Muscle of arm (tissue), 12 donors: ENCODE data around the gene STKLD1. TPM values are rescaled to one million over a fixed set of nuclear protein-coding genes. Genes with fewer than 3 reads are reported as not detected.
A peak's percentile ranks its signal among the peaks of the same experiment; 100 is the strongest.
"Not testable (repeated sequence)": the region's sequence is repeated elsewhere in the genome, so short reads cannot be mapped to it uniquely, and the experiment has no call there.

Source experiments
- DNase-seq: peaks from one replicate; pipeline ENCODE4 v3.0.0-alpha.2; 2013
- polyA plus RNA-seq, 12 donors: library from polyadenylated mRNA; unstranded; fragments of 120-200 nt; gene quantifications; one replicate each; pipeline ENCODE4 v1.2.1, GENCODE V29; 2013; ENCODE audit not compliant: insufficient read length in 12 of 12

Gene STKLD1
- polyA plus RNA-seq, 12 donors, result 0.82 to 3.0 (median 1.8) TPM; not detected in 2

DNA sequence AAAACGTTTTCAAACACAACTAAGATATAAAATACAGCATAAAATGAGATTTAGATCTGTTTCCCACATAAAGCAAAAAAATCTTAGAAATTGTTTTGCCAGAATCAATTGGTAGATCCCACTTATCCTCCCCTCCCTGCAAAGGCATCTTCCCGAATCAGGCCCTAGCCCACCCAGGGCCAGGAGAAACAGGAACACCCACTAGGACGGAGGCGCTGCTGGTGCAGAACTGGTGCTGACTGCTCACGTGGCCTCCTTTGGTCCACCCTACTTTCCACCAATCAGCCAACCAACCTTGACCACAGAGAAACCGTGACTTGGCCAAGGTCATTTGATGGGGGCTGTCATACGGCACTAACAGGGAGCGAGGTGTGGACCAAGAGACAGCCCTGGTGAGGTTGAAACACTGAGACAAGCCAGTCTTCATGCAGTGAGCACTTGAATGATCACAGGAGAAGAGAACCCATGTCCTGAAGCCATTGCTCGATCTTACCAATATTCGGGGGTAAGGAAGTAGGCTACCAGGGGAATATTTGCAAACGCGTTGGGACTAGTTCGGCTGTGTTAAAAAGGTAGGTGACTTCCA is 14.6 kb upstream of the STKLD1 start:
- no peak for DNase-seq

DNA sequence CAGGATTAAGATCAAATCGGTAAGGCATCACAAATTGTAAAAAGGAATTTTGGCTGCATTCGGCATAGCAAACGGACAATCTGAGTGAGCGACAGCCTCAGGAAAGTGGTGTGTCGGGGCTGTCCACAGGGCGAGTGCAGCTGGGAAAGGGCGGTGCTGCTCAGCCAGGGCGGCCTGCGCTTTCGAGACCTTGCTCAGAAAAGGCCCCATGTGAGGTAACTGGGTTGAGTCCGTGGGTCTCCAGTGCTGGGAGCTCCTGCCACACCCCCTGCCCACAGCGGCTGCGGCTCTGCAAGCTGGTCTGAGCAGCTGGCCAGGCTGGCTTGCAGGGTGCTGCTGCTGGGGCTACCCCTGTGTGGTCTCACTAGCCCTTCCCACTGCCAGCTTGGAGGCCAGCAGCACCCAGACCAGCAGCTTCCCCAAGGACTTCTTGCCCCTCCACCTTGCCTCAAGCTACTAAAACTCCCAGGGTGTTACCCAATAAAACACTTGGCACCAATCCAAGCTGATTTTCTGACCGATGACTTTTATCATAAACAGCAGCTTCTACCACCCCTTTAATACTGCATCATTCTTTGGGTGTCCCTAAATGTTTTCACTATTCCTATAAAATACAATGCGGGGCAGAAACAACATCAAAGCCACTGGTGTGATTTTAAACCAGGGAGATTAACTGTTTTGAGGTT is 13.7 kb upstream of the STKLD1 start:
- no peak for DNase-seq

DNA sequence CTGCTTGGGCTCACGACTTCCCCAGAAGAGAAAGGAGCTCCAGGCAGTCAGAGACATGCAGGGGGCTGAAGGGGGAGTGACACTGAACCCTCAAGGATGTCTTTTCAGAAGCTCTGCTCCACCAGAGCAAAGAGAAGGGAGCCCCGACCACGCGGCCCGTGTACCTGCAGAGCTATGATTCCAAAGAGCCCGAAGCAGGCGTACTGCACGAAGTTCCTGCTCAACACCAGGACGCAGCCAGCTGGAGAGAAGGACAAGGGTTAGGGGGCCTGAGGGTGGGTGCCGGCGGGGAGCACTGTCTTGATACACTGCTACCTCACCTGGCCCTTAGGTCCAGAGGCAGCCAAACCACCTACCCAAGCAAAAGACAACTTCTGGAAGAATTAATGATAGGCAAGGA is 9.7 kb upstream of the STKLD1 start:
- no peak for DNase-seq

DNA sequence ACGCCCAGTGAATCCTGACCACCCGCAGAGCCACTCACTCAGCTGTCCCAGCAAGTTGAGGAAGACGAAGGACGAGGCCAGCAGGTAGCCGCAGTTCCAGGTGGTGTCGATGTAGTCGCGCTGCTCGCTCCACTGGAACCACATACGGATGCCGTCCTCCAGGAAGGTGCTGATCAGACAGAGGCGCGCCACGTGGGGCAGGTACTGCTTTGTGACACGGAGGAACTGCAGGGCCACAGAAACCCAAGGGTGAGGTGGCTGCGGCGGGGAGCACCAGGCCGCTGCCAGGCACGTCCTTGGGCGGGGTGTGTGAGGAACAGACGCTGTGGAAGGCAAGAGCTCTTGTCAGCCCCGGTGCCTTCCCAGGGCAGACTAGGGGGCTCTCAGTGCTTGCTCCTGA is 8.9 kb upstream of the STKLD1 start:
- no peak for DNase-seq

DNA sequence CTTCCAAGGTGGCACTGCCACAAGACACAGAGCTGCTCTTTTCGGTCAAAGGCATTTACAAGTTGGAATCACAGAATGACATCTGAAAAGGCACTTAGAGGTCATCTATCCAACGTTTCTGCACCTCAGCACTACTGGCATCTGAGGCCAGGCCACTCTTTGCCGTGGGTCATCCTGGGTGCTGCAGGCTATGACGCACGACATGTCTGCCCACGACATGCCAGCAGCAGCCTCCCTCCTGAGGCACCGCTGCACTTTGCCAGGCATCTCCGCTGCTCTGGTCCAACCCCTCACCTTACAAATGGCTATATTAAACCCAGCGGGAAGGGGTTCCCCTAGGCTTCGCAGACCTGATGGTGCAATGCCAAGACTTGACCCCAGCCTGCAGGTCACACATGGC is 8.4 kb upstream of the STKLD1 start:
- DNase-seq, result no peak

DNA sequence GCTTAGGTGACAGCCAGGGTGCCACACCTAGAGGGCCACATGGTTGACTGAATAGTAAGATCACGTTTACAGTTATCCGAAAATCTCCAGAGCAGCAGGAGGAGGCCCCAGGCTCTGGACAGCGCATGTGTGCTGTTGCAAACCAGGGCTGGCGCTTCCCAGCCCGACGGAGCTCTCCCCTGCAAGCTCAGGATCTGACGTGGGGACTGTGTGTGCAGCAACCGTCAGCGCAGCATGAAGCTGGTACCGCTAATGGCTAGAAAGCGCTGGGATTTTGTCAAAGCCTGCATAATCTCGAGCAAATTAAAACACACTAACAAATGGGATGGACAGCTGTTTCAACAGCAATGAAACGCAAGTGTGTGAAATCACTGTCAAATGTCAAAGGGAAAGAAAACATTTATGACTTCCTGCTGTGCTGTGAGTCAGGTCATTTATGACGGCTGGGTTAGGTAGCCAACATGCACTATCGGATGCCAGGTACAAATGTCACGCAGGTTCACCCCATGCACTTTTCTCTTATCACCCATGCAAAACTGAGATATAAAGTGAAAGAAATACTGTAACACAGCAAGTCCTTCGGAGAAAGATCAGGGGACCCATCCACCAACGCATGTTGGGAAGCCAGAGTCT is 7.8 kb upstream of the STKLD1 start:
- DNase-seq, result no peak

DNA sequence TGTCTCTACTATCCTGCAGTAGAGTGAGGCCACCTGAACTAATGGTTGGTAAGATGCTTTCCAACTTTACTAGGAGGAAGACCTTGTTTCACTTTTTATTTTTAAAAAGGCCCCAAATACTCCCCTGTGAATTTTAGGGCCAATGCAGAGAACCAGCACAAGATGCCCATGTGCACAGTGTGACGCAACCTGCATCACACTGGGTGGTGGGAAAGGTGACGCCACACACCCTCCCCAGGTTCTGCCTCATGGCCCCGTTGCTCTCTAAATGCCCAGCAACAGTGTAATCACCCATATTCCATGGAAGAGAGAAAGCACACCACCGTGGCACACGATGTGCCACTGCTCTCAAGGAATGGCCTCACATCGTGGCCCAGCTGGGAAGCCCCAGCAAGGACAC is 6.7 kb upstream of the STKLD1 start:
- no peak for DNase-seq

DNA sequence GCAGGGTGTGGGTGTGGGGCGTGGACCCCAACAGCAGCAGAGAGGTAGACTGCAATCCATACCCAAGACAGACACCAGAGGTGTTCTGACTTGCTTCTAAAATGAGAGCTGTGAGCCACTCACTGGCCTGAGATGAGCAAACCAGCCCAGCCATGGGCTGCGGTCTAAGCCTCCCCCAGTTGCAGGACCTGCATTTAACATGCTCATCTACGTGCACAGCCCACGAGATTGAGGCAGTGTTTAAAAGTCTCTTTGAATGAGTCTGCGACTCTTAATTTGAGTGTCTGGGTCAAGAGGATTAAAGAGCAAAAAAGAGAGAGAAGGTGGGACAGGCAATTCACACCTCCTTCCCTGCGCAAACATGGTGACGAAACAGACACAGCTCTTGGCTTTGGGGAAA is 6.2 kb upstream of the STKLD1 start:
- no peak for DNase-seq

DNA sequence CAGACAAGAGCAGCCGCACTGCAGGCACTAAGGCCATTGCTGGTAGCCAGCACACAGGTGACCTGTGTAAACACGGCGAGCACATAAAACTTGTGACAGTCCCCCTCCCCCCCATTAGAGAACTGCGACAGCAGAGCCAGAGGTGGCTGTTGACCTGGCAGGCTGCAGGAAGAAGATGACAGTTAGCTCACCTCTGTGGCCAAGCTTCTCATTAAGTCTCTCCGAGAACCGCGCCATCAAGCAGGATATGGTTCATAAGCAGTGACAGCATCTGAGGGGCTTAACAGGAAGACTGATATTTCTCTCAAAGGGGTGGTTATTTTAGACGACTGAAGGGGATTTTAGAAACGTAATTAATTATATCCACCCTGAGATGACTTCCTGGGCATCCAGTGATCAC is 5.5 kb upstream of the STKLD1 start:
- DNase-seq, result no peak

DNA sequence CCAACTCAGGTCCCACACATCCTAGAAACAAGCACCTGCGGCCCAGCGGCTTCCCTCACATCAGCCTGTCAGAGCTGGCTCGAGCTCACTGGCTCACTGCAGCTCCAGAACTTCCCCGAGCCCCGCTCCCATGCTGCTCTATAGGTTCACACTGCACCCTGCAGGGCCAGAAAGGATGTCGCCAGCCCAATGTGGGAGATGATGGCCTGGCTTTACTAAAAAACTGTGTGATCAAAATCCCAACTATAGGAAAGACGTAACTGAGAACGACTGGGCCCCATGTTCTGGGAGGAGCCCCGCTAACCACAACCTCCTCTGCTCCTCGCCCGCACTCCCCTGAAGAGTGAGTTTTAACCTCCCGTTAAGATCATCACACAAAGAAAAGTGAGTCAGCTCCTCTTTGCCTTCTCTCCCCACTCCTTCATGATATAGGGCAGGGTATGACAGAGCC is 4.9 kb upstream of the STKLD1 start:
- DNase-seq, result no peak

DNA sequence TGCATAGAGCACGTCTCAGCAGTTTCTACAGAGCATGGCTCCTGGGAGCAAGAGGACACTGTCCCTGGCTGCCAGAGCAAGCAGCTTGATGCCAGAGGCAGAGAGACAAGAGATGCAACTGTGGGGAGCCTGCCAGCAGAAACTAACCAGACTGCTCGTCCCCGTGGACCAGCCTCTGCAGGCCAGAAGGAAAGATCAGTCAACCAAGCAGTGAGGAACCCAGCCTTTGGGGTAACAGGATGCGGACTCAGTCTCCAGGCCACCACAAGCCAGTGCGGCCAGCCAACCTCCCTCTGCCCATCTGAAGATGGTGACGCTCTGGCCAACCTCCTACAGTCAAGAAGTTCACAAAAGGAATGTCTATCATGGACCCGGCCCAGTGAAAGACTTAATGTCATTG is 4.0 kb upstream of the STKLD1 start:
- no peak for DNase-seq

DNA sequence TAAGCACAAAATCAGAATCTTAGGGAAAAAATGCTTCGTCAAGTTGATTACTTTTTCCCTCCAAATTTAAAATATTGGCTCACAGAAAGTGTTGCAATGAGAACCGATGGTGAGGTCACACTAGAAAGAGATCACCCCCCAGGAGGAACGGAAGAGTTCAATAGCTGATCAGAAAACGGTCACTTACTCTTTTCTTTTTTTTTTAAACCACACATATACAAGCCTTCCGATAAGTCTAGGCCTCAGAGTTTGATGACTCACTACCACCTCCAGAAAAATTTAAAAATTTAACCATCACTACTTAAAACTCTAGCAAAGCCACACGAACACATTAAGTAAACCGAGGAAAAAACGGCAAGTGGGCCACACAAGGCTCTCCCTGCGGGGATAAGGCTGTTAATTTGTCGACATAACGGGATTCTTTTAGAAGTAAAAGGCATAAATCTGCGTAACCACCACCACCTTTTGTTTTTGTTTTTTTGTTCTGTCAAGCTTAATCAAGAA is 1.5 kb upstream of the STKLD1 start:
- no peak for DNase-seq

DNA sequence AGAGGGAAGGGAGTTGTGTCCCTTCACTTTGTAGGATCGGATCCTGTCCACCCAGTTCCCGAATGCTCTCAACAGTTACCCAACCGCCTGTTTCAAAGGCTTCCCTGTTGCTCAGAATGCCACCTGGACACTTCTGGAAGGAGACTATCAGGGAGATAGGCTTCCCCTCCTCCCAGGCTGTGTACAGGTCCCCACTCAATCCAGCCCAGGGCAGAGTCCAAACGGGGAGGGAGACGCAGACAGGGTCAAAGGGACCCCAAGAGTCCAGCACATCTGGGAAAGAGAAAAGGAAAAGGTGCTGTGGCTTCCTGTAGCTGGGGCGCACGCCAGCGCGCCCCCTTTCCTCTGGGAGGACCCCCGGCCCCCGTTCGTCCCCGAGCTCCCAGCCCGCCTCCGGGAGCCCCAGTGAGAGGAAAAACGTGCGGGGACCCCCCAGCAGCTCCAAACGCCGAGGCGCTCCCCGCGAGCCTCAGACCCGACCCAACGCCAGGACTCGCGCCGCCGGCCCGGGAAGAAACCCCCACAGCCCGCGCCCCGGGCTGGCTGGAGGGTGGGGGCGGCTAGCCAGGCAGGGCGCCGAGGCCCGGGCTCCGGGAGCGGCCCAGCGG is 946 bp upstream of the STKLD1 start:
- peak; percentile 29 for DNase-seq

DNA sequence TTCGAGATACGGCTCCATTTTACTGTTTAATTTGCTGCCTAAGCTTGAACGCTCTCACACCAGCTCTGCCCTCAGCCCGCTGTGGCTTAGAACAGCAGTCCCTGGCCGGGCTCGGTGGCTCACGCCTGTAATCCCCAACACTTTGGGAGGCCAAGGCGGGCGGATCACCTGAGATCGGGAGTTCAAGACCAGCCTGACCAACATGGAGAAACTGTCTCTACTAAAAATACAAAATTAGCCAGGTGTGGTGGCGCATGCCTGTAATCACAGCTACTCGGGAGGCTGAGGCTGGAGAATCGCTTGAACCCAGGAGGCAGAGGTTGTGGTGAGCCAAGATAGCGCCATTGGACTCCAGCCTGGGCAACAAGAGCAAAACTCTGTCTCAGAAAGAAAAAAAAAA is 1.1 kb downstream of the STKLD1 start:
- not testable (repeated sequence) for DNase-seq

DNA sequence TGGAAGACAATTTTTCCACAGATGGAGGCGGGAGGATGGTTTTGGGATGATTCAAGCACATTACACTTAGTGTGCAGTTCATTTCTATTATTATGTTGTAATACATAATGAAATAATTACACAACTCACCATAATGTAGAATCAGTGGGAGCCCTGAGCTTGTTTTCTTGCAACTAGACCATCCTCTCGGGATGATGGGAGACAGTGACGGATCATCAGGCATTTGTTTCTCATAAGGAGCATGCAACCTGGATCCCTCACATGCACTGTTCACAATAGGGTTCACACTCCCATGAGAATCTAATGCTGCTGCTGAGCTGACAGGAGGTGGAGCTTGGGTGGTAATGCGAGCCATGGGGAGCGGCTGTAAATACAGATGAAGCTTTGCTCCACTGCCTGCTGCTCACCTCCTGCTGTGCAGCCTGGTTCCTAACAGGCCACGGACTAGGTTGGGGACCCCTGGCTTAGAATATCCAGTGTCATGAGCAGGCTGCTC is 1.6 kb downstream of the STKLD1 start:
- DNase-seq, result no peak

DNA sequence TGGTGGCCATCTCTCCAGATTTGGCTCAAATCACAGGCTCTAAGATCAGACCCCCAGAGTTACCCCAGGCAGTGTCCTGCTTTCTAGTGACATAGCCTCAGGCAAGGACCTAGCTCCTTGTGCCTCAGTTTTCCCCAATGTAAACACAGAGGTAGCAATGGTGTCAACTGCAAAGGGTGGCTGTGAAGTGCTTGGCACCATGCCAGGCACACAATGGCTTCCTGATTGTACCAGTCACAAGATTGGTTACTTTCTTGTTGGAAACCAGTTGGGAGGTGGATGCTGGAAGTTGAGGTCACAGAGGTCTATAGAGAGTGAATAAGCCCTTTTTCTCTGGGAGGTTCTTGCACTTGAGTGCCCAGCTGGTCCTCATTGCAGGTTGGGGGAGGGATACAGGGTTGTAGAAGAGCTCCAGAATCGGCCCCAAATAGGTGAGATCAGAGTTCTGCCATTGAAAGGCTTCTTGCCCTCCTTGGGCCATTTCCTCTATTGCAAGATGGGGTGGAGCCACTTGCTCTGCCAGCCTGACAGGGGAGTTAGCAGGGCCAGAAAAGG is 2.3 kb downstream of the STKLD1 start:
- no peak for DNase-seq

DNA sequence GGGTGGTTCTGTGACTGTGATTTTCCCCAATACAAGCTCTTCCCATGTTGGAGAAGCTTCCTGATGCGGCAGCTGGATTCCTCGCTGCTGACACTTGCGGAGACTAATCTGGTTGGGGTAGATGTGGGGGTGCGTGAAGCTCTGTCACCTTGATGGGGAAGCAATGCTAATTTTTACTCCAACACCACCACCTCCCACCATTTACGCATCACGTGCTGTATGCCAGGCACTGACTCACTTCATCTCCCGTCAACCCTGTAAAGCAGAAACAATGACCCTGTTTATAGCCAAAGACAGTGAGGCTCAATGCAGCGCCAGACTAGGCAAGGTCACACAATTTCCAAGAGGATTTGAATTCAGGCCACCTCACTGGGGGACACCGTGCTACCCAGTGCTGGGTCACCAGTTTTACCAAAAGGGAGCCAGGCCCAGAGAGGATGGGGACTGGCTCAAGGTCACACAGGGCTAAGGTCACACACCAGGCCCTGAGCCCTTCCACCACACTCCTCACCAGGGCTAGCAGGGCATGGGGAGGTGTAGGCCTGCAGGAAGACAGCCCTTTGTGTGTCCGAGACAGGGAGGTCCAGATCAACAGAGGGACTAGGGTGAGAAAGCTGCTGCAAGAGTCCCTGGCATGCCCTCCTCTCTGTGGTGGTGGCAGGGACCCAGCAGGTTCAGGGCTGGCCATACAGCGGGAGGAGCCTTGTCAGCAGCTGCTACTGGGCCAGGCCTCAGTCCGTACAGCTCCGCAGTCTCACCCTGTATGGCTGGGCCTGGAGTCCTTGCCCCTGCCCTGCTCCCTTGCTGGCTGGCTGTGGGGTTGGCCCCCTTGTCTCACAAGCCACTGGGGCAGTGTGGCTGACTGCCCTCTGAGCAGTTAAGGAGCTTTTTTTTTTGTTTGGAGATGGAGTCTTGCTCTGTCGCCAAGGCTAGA is 3.3 kb downstream of the STKLD1 start:
- DNase-seq, result no peak

DNA sequence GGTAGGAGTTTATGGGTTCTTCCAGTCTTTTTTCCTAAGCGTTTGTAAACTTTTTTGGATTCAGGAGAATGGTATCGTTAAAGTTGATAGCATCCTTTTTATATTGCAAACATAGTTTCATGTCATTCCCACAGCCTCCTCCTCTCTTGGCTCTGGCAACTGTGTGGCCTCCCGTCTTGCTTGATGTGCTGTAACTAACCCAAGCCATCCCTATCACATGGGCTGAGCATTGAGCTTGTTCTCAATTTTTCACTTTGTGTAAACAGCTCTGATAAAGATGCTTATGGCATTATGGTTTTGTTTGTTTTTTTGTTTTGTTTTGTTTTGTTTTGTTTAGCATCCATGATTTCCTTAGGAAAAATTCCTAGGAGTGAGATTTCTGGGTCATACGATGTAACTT is 4.6 kb downstream of the STKLD1 start:
- DNase-seq, result no peak

DNA sequence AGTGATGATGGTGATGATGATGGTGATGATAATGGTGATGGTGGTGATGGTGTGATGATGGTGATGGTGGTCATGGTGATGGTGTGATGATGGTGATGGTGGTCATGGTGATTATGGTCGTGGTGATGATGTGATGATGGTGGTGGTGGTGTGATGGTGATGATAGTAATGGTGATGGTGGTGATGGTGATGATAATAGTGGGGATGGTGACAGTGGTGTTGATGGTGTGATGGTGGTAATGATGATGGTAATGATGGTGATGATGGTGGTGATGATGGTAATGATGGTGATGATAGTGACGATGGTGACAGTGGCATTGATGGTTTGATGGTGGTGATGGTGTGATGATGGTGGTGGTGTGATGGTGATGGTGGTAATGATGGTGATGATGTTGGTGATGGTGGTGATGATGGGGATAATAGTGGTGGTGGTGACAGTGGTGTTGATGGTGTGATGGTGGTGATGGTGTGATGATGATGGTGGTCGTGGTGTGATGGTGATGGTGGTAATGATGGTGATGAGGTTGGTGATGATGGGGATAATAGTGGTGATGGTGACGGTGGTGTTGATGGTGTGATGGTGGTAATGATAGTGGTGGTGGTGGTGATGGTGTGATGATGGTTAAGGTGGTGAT is 6.5 kb downstream of the STKLD1 start:
- no peak for DNase-seq

DNA sequence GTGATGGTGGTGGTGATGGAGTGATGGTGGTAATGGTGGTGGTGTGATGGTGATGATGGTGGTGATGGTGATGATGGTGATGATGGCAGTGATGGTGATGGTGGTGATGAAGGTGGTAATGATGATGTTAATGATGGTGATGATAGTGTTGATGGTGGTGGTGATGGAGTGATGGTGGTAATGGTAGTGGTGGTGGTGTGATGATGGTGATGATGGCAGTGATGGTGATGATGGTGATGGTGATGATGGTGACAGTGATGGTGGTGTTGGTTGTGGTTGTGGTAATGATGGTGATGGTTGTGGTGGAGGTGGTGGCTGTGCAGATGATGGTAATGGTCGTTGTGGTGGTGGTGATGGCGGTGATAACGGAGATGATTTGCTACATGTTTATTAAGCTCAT is 7.3 kb downstream of the STKLD1 start:
- DNase-seq, result no peak
